SJCRH30 (cell line): Measurements from ENCODE around the gene BCL10. TPM values are rescaled to one million over a fixed set of nuclear protein-coding genes. Genes with fewer than 3 reads are reported as not detected.

Experiments used
- DNase-seq, 2 experiments: peaks; one replicate each; pipeline ENCODE4 v3.0.0-alpha.2; 2015 to 2020
- H3K27ac ChIP-seq: fragments of 250-450 bp; sonication (Bioruptor Pico); 2 replicates; pipeline ENCODE4 v1.5.1; 2020; ENCODE audit warnings: mild to moderate bottlenecking, moderate library complexity
- H3K27me3 ChIP-seq: fragments of 250-450 bp; sonication (Bioruptor Pico); 2 replicates; pipeline ENCODE4 v1.5.1; 2020; ENCODE audit warnings: mild to moderate bottlenecking, moderate library complexity
- H3K36me3 ChIP-seq: fragments of 250-450 bp; sonication (Bioruptor Pico); 2 replicates; pipeline ENCODE4 v1.5.1; 2020; ENCODE audit warnings: mild to moderate bottlenecking, moderate library complexity
- H3K4me1 ChIP-seq: fragments of 250-450 bp; sonication (Bioruptor Pico); 2 replicates; pipeline ENCODE4 v1.5.1; 2020; ENCODE audit warnings: mild to moderate bottlenecking, moderate library complexity
- H3K4me3 ChIP-seq: fragments of 250-450 bp; sonication (Bioruptor Pico); 2 replicates; pipeline ENCODE4 v1.5.1; 2020; ENCODE audit warnings: mild to moderate bottlenecking, moderate library complexity
- H3K9me3 ChIP-seq: fragments of 250-450 bp; sonication (Bioruptor Pico); replicated peaks from 2 replicates; pipeline ENCODE4 v1.5.1; 2020; ENCODE audit warnings: mild to moderate bottlenecking, moderate library complexity
- total RNA-seq: library from RNA; depleted of rRNA; stranded (reverse); fragments of >200 nt; shearing (Covaris generic); gene quantifications from 2 replicates; pipeline ENCODE4 v1.2.3, GENCODE V29; 2014; rRNA removed

BCL10 gene
- 24.9 and 26.6 TPM in 2 replicates for total RNA-seq

GRCh38 chr1:85276215-85276977, at the start of gene BCL10:
Gene BCL10 (minus strand): TSS chr1:85276632. CDS start chr1:85276352, 280 bp downstream.
- Histone ChIP-seq H3K27ac (peak within 1 kb of the TSS; percentile 62), H3K9me3 (no peaks in the 10 kb centered on the region), H3K4me3 (peak within 1 kb of the TSS; percentile 77), H3K4me1 (peaks cover 7% of the 10 kb centered on the region), H3K36me3 (peaks cover 5% of the 10 kb centered on the region; the same call in 1 of the 2 replicates), H3K27me3 (no peaks in the 10 kb centered on the region)
- DNase-seq = peak; percentile 97 to 98

- Histone ChIP-seq H3K9me3 (no peaks in the 10 kb centered on the region), H3K27me3 (no peaks in the 10 kb centered on the region), H3K36me3 (no peaks in the 10 kb centered on the region), H3K27ac (no peak overlapping the region), H3K4me1 (peaks cover 25% of the 10 kb centered on the region), H3K4me3 (no peak overlapping the region)
- DNase-seq = no peak
These were observed 49.5 kb upstream of the BCL10 start for GRCh38 chr1:85325920-85326319.

GRCh38 chr1:85323770-85324169, 47.3 kb upstream of the BCL10 start:
- no peaks in the 10 kb centered on the region for H3K9me3 ChIP-seq
- H3K4me3 ChIP-seq = no peak overlapping the region
- H3K4me1 ChIP-seq = peaks cover 8% of the 10 kb centered on the region
- no peaks in the 10 kb centered on the region for H3K27me3 ChIP-seq
- H3K27ac ChIP-seq = no peak overlapping the region
- peaks cover under 1% of the 10 kb centered on the region; the same call in 1 of the 2 replicates for H3K36me3 ChIP-seq
- no peak for DNase-seq

GRCh38 chr1:85322655-85323054, 46.2 kb upstream of the BCL10 start:
- DNase-seq = no peak
- Histone ChIP-seq H3K27me3 (no peaks in the 10 kb centered on the region), H3K4me3 (no peak overlapping the region), H3K36me3 (peaks cover 3% of the 10 kb centered on the region; the same call in 1 of the 2 replicates), H3K9me3 (no peaks in the 10 kb centered on the region), H3K4me1 (no peaks in the 10 kb centered on the region), H3K27ac (no peak overlapping the region)

GRCh38 chr1:85321237-85321964, 45.0 kb upstream of the BCL10 start:
- H3K9me3 ChIP-seq = no peaks in the 10 kb centered on the region
- peak; percentile 22 to 36 for DNase-seq
- H3K27ac ChIP-seq = no peak overlapping the region
- H3K36me3 ChIP-seq = peaks cover 3% of the 10 kb centered on the region; the same call in 1 of the 2 replicates
- no peaks in the 10 kb centered on the region for H3K4me1 ChIP-seq
- no peaks in the 10 kb centered on the region for H3K27me3 ChIP-seq
- H3K4me3 ChIP-seq = no peak overlapping the region

DNA sequence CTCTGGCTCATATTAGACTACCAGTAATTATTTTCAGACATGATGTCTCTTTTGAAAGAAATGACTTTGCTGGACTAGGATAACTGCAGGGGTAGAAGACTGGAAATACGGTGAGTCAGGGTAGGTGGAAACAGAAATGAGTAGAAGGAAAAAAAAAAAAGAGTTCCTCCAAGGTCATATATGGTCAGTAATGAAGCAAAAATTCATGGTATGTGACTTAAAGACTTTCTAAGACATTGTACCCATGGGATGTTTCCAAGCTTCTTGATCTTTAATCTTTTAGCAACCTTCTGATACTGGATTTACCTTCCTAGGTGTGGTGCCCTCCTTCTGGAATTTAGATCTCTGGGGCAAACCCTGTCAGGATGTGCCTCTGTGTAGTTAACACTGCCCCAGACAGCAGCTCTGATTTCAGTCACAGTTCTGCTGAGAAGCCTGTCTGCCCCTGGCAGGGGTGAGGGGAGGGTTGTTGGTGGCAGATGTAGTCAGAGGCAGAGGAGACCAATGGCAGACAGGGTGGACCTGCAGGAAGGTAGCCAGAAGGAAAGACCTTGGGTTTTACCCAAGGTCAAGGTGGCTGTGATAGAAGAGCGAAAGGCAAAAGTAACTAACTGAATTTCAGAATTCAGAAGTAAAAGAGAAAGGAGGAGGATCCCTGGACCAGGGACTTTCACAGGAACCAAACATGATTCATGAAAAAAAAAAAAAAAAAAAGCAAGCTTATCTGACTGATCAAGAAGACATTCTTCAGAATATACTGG, 44.1 kb upstream of the BCL10 start:
- Histone ChIP-seq H3K4me3 (no peak overlapping the region), H3K9me3 (no peaks in the 10 kb centered on the region), H3K27me3 (no peaks in the 10 kb centered on the region), H3K27ac (no peak overlapping the region), H3K4me1 (peaks cover 3% of the 10 kb centered on the region; the same call in 1 of the 2 replicates), H3K36me3 (peaks cover 3% of the 10 kb centered on the region; the same call in 1 of the 2 replicates)
- DNase-seq = no peak

DNA sequence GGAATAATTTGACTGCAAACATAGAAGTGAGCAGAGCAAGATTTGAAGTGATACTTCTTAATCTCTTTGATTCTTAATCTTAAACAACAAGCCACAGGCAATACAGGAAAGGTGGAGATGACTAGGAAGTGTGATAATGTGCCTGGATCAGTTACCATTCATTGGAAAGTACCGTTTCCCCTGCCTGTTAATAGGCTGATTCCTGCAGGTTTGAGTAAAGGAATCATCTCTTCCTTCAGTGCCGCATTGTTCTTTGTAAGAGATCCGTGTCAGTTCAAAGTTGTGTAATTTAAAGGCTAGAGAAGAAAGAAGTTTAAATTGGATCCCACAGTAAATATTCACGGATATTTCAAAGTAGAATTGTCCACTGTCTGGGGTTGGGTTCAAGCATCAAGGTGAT, 43.5 kb upstream of the BCL10 start:
- H3K4me1 ChIP-seq = peaks cover 9% of the 10 kb centered on the region

GRCh38 chr1:85319491-85319890, 43.1 kb upstream of the BCL10 start:
- no peak for DNase-seq
- Histone ChIP-seq H3K9me3 (no peaks in the 10 kb centered on the region), H3K27ac (no peak overlapping the region), H3K36me3 (peaks cover 3% of the 10 kb centered on the region; the same call in 1 of the 2 replicates), H3K4me1 (peaks cover 13% of the 10 kb centered on the region), H3K4me3 (no peak overlapping the region), H3K27me3 (no peaks in the 10 kb centered on the region)

More for the DNA sequence above, 43.5 kb upstream of the BCL10 start:
- Histone ChIP-seq H3K36me3 (peaks cover 3% of the 10 kb centered on the region; the same call in 1 of the 2 replicates), H3K4me3 (no peak overlapping the region), H3K9me3 (no peaks in the 10 kb centered on the region), H3K27ac (no peak overlapping the region), H3K27me3 (no peaks in the 10 kb centered on the region)
- DNase-seq = no peak

GRCh38 chr1:85318217-85318616, 41.8 kb upstream of the BCL10 start:
- H3K36me3 ChIP-seq = peaks cover 3% of the 10 kb centered on the region; the same call in 1 of the 2 replicates
- H3K27ac ChIP-seq = no peak overlapping the region
- no peak overlapping the region for H3K4me3 ChIP-seq
- H3K4me1 ChIP-seq = peaks cover 25% of the 10 kb centered on the region
- H3K9me3 ChIP-seq = no peaks in the 10 kb centered on the region
- H3K27me3 ChIP-seq = no peaks in the 10 kb centered on the region
- DNase-seq = no peak

GRCh38 chr1:85317560-85317959, 41.1 kb upstream of the BCL10 start:
- no peak for DNase-seq
- Histone ChIP-seq H3K27me3 (no peaks in the 10 kb centered on the region), H3K27ac (no peak overlapping the region), H3K4me3 (no peak overlapping the region), H3K9me3 (no peaks in the 10 kb centered on the region), H3K36me3 (peaks cover 3% of the 10 kb centered on the region; the same call in 1 of the 2 replicates), H3K4me1 (peaks cover 25% of the 10 kb centered on the region)

- Histone ChIP-seq H3K36me3 (peaks cover 3% of the 10 kb centered on the region; the same call in 1 of the 2 replicates), H3K4me3 (no peak overlapping the region), H3K9me3 (no peaks in the 10 kb centered on the region), H3K4me1 (peaks cover 25% of the 10 kb centered on the region), H3K27ac (no peak overlapping the region), H3K27me3 (no peaks in the 10 kb centered on the region)
- DNase-seq = no peak
These were observed 39.9 kb upstream of the BCL10 start for GRCh38 chr1:85316321-85316720.

DNA sequence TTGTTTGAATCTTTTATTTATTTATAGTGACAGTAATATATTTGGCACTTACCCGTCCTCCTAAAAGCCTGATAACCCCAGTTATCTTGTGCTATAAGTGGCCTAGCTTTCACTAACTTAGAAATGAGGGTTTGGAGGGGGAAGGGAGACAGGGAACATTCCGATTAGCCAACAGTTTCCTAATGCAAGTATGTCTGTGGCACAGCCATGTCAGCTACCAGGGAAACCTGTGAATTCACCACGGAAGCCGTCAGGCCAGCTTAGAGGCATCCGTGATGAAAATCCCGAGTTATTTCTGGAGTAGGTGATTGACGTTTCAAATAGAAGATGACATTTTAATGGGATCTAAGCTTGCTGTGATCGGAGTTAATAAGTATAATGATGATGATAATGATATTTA, 39.4 kb upstream of the BCL10 start:
- H3K27ac ChIP-seq = no peak overlapping the region

DNA sequence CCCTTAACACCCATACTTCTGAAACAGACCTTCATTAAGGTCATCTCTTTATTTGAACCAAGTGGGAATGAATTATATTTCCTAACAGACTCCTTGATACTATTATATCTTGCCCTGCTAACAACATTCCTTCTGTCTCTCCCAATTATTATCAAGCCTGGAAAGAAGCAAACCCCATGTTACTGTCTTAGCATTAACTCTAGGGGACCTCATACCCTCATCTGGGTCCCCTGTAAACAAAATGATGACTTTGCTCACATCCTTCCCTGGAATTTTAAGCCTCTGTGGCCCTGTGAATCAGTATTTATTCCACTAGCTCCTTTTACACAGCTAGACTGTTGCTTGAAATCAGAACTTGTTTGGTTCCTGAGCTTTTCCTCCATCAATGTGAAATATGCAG, 38.3 kb upstream of the BCL10 start:
- no peak for DNase-seq
- H3K9me3 ChIP-seq = no peaks in the 10 kb centered on the region
- H3K27me3 ChIP-seq = no peaks in the 10 kb centered on the region
- peak overlapping the region; percentile 32 for H3K27ac ChIP-seq
- 0 out of 2 replicates have a peak, but pooled peaks cover 3% of the 10 kb centered on the region for H3K36me3 ChIP-seq
- H3K4me1 ChIP-seq = peaks cover 25% of the 10 kb centered on the region
- H3K4me3 ChIP-seq = no peak overlapping the region

More for the DNA sequence above, 39.4 kb upstream of the BCL10 start:
- Histone ChIP-seq H3K36me3 (peaks cover 3% of the 10 kb centered on the region; the same call in 1 of the 2 replicates), H3K4me3 (no peak overlapping the region), H3K9me3 (no peaks in the 10 kb centered on the region), H3K4me1 (peaks cover 25% of the 10 kb centered on the region), H3K27me3 (no peaks in the 10 kb centered on the region)
- DNase-seq = no peak

- no peak overlapping the region for H3K4me3 ChIP-seq
- DNase-seq = peak; percentile 30 to 42
These were observed 37.7 kb upstream of the BCL10 start for GRCh38 chr1:85313888-85314696.

More at GRCh38 chr1:85313888-85314696, 37.7 kb upstream of the BCL10 start:
- no peaks in the 10 kb centered on the region for H3K9me3 ChIP-seq
- H3K36me3 ChIP-seq = 0 out of 2 replicates have a peak, but pooled peaks cover 3% of the 10 kb centered on the region
- no peaks in the 10 kb centered on the region for H3K27me3 ChIP-seq
- peak overlapping the region; percentile 32 for H3K27ac ChIP-seq
- peaks cover 25% of the 10 kb centered on the region for H3K4me1 ChIP-seq
